ENCODE data around the gene PRKCA.
"Not testable (repeated sequence)": the region's sequence is repeated elsewhere in the genome, so short reads cannot be mapped to it uniquely, and the experiment has no call there.

The PRKCA gene

GRCh38 chr17:66347661-66348514, 45.5 kb downstream of the PRKCA start:
- H3K27ac ChIP-seq (ENCODE audit: low read depth, low read length) = no peak overlapping the region
- H3K36me3 ChIP-seq (ENCODE audit: control insufficient read depth, low read length) = no peaks in the 10 kb centered on the region
- no peaks in the 10 kb centered on the region for H3K27me3 ChIP-seq (ENCODE audit: control insufficient read depth, low read length)
- TF ChIP-seq CTCF (IDR thresholded peaks at IDR 0.05; ENCODE audit: low read depth, low read length, poor library complexity, severe bottlenecking) (no peak), EZH2phosphoT487 (IDR thresholded peaks at IDR 0.05; ENCODE audit: borderline replicate concordance, low read length) (no peak)
- no peak overlapping the region for H3K4me3 ChIP-seq (ENCODE audit: low read length)
- H3K79me2 ChIP-seq (ENCODE audit: control insufficient read depth, low read length) = 0 out of 2 replicates have a peak, but pooled peaks cover 3% of the 10 kb centered on the region
- H3F3A ChIP-seq (ENCODE audit: control insufficient read depth, insufficient read depth) = no peaks in the 10 kb centered on the region
- no peaks in the 10 kb centered on the region for H3K9me2 ChIP-seq (replicated peaks; ENCODE audit: control insufficient read depth, low read length)
- no peaks in the 10 kb centered on the region; the same call in 1 of the 2 replicates for H3K4me1 ChIP-seq (ENCODE audit: control insufficient read depth, low read length)
- peaks cover 4% of the 10 kb centered on the region; the same call in 1 of the 2 replicates for H4K20me1 ChIP-seq (ENCODE audit: control insufficient read depth, insufficient read depth, low read depth, low read length)
- no peaks in the 10 kb centered on the region for H3K9me3 ChIP-seq (ENCODE audit: control insufficient read depth, insufficient read depth, low read length)
- H3K4me2 ChIP-seq (ENCODE audit: low read length) = no peak overlapping the region

- Histone ChIP-seq H3K9me2 (replicated peaks; ENCODE audit: control insufficient read depth, low read length) (no peaks in the 10 kb centered on the region), H3K27ac (ENCODE audit: low read depth, low read length) (no peak overlapping the region), H3K4me3 (ENCODE audit: low read length) (no peak overlapping the region), H3K27me3 (ENCODE audit: control insufficient read depth, low read length) (no peaks in the 10 kb centered on the region), H3K79me2 (ENCODE audit: control insufficient read depth, low read length) (0 out of 2 replicates have a peak, but pooled peaks cover 3% of the 10 kb centered on the region), H3K4me1 (ENCODE audit: control insufficient read depth, low read length) (no peaks in the 10 kb centered on the region; the same call in 1 of the 2 replicates), H3K9me3 (ENCODE audit: control insufficient read depth, insufficient read depth, low read length) (no peaks in the 10 kb centered on the region), H4K20me1 (ENCODE audit: control insufficient read depth, insufficient read depth, low read depth, low read length) (peaks cover 4% of the 10 kb centered on the region; the same call in 1 of the 2 replicates), H3K4me2 (ENCODE audit: low read length) (no peak overlapping the region), H3K36me3 (ENCODE audit: control insufficient read depth, low read length) (no peaks in the 10 kb centered on the region), H3F3A (ENCODE audit: control insufficient read depth, insufficient read depth) (no peaks in the 10 kb centered on the region)
- no peak for TF ChIP-seq CTCF (IDR thresholded peaks at IDR 0.05; ENCODE audit: low read depth, low read length, poor library complexity, severe bottlenecking)
- no peak for TF ChIP-seq EZH2phosphoT487 (IDR thresholded peaks at IDR 0.05; ENCODE audit: borderline replicate concordance, low read length)
Observed at GRCh38 chr17:66348584-66349165, 46.3 kb downstream of the PRKCA start.

- Histone ChIP-seq H3K9me3 (ENCODE audit: control insufficient read depth, insufficient read depth, low read length) (no peaks in the 10 kb centered on the region), H3K27me3 (ENCODE audit: control insufficient read depth, low read length) (no peaks in the 10 kb centered on the region), H4K20me1 (ENCODE audit: control insufficient read depth, insufficient read depth, low read depth, low read length) (peaks cover 4% of the 10 kb centered on the region; the same call in 1 of the 2 replicates), H3K4me3 (ENCODE audit: low read length) (no peak overlapping the region), H3K79me2 (ENCODE audit: control insufficient read depth, low read length) (0 out of 2 replicates have a peak, but pooled peaks cover 3% of the 10 kb centered on the region), H3K9me2 (replicated peaks; ENCODE audit: control insufficient read depth, low read length) (no peaks in the 10 kb centered on the region), H3K27ac (ENCODE audit: low read depth, low read length) (no peak overlapping the region), H3K36me3 (ENCODE audit: control insufficient read depth, low read length) (no peaks in the 10 kb centered on the region), H3K4me2 (ENCODE audit: low read length) (no peak overlapping the region), H3F3A (ENCODE audit: control insufficient read depth, insufficient read depth) (no peaks in the 10 kb centered on the region), H3K4me1 (ENCODE audit: control insufficient read depth, low read length) (no peaks in the 10 kb centered on the region; the same call in 1 of the 2 replicates)
- no peak for TF ChIP-seq EZH2phosphoT487 (IDR thresholded peaks at IDR 0.05; ENCODE audit: borderline replicate concordance, low read length)
- no peak for TF ChIP-seq CTCF (IDR thresholded peaks at IDR 0.05; ENCODE audit: low read depth, low read length, poor library complexity, severe bottlenecking)
Observed at GRCh38 chr17:66349521-66350254, 47.3 kb downstream of the PRKCA start.

GRCh38 chr17:66350576-66350975, 48.2 kb downstream of the PRKCA start:
- not testable (repeated sequence) for H3K79me2 ChIP-seq (ENCODE audit: control insufficient read depth, low read length); H3K4me2 ChIP-seq (ENCODE audit: low read length); H3K36me3 ChIP-seq (ENCODE audit: control insufficient read depth, low read length); H3K4me3 ChIP-seq (ENCODE audit: low read length); H4K20me1 ChIP-seq (ENCODE audit: control insufficient read depth, insufficient read depth, low read depth, low read length); H3K9me3 ChIP-seq (ENCODE audit: control insufficient read depth, insufficient read depth, low read length); H3K27me3 ChIP-seq (ENCODE audit: control insufficient read depth, low read length); H3K9me2 ChIP-seq (replicated peaks; ENCODE audit: control insufficient read depth, low read length); H3F3A ChIP-seq (ENCODE audit: control insufficient read depth, insufficient read depth); H3K4me1 ChIP-seq (ENCODE audit: control insufficient read depth, low read length); H3K27ac ChIP-seq (ENCODE audit: low read depth, low read length)

Measured in DOHH2 (cell line).